Upper lobe of left lung (tissue), 4 donors: ENCODE data around the gene KRTAP9-6.

ENCODE experiments used
- CTCF ChIP-seq, 6 experiments: fragments of 450-650 bp in 4 of 6; fragments of 200-600 bp in 2 of 6; sonication (generic) in 2 of 6; IDR thresholded peaks; one replicate each; pipeline ENCODE4 v1.5.1; 2016 to 2019; ENCODE audit warnings: antibody characterized with exemption in 6 of 6
- EP300 ChIP-seq, 4 donors: sonication (generic); formaldehyde crosslinking; IDR thresholded peaks; one replicate each; pipeline ENCODE4 v1.5.1; 2017; ENCODE audit warnings: antibody characterized with exemption in 4 of 4, control low read depth in 2 of 4
- POLR2A ChIP-seq, 4 donors: fragments of 450-650 bp; IDR thresholded peaks; one replicate each; pipeline ENCODE4 v1.5.1; 2016 to 2017; ENCODE audit warnings: antibody characterized with exemption in 4 of 4, mild to moderate bottlenecking in 2 of 4
- POLR2AphosphoS5 ChIP-seq, 2 donors: sonication (generic); formaldehyde crosslinking; IDR thresholded peaks; one replicate each; pipeline ENCODE4 v1.5.1; 2017; ENCODE audit warnings: antibody characterized with exemption in 2 of 2

GRCh38 chr17:41311111-41311510 lies 45.9 kb downstream of the KRTAP9-6 start:
- TF ChIP-seq POLR2AphosphoS5 (IDR thresholded peaks at IDR 0.05) (no peak), CTCF (IDR thresholded peaks at IDR 0.05) (no peak), EP300 (IDR thresholded peaks at IDR 0.05) (no peak), POLR2A (IDR thresholded peaks at IDR 0.05) (no peak)
